Cerebellar nuclear complex (tissue), 1 donor: ENCODE results near the gene RRBP1.

Experiments
- DNase-seq, 2 experiments: peaks; one replicate each; lab custom pipeline; 2025; lab: John Stamatoyannopoulos, UW

Gene RRBP1

GRCh38 chr20:17636523-17637412 is 45.3 kb downstream of the RRBP1 start:
- DNase-seq: no peak

GRCh38 chr20:17635332-17636244 is 46.5 kb downstream of the RRBP1 start:
- no peak for DNase-seq

GRCh38 chr20:17634661-17635331 is 47.2 kb downstream of the RRBP1 start:
- no peak for DNase-seq

GRCh38 chr20:17633850-17634500 is 48.1 kb downstream of the RRBP1 start:
- DNase-seq: no peak

- no peak for DNase-seq
These were observed 48.7 kb downstream of the RRBP1 start for GRCh38 chr20:17633221-17633849.

GRCh38 chr20:17631576-17632319 is 50.3 kb downstream of the RRBP1 start:
- DNase-seq: no peak

- DNase-seq: no peak
These were observed 51.2 kb downstream of the RRBP1 start for GRCh38 chr20:17630806-17631195.

- no peak for DNase-seq
These were observed 51.8 kb downstream of the RRBP1 start for GRCh38 chr20:17630151-17630805.

GRCh38 chr20:17629678-17630089 is 52.4 kb downstream of the RRBP1 start:
- no peak for DNase-seq

GRCh38 chr20:17629025-17629424 is 53.0 kb downstream of the RRBP1 start:
- no peak for DNase-seq

- DNase-seq: no peak
These were observed 53.8 kb downstream of the RRBP1 start for GRCh38 chr20:17628101-17628841.

- DNase-seq: no peak
These were observed 54.7 kb downstream of the RRBP1 start for GRCh38 chr20:17627101-17627955.

- no peak for DNase-seq
These were observed 55.6 kb downstream of the RRBP1 start for GRCh38 chr20:17626217-17627007.

- no peak for DNase-seq
These were observed 56.6 kb downstream of the RRBP1 start for GRCh38 chr20:17625246-17626051.

GRCh38 chr20:17624551-17625245 is 57.3 kb downstream of the RRBP1 start:
- no peak for DNase-seq

- no peak for DNase-seq
These were observed 58.0 kb downstream of the RRBP1 start for GRCh38 chr20:17624070-17624469.
